Stimulated activated naive CD4-positive, alpha-beta T cell treated with Interleukin-2 at 50 U/mL for 16 hours (primary cell): ENCODE results near the gene LRRC74B.
"Not testable (repeated sequence)": the region's sequence is repeated elsewhere in the genome, so short reads cannot be mapped to it uniquely, and the experiment has no call there.

ENCODE experiments used
- DNase-seq: peaks from one replicate; lab custom pipeline; 2025; lab: John Stamatoyannopoulos, UW

Gene LRRC74B

DNA sequence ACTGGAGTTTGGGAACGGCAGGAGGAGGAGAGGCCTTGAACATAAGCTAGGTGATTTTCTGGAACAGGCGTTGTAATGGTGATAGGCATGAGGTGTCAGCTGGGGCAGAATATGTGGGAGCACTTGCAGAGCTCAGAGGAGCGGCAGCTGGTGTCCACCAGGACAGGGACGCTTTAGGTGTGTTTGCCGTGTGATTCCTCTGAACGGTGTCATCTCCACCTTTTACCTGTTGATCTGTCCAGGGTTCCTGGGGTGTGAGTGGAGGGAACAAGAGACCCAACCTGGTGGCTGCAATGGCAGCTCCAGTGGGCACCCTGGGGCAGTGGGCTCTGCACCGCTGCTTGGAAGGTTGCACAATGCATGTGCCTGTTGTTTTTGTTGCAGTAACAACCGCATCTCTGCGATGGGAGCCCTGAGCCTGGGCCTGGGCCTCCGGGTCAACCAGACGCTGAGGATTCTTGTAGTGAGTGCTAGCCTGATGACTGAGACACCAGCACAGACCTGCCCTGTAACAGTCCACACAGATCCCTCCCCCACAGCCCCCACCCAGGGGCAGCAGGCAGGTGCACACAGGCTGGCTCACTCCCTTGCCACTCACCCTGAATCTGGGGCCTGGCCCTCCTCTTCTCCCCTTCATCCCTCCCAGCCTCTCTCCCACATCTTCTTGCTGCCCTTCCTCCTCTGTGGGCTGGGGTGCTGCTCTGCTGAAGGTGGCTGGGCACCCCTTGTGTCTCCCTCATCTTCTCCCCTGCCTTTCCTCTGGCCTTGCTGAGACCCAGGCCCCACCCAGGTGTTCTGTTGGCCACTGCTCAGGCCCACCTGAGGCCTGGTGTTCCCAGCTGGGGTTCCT, 9.2 kb downstream of the LRRC74B start:
- DNase-seq: no peak

DNA sequence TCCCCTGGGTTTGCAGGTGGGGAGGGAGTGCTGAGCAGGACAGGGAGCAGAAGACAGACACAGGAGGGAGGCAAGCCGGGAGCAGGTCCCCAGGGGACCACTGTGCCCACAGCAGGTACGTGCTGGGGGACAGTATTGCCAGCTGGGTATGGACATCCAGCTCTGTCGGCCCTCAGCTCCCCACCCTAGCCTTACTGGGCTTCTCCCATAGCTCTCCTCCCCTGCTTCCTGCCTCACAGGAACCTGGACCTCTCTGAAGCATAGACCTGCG, 9.8 kb downstream of the LRRC74B start:
- DNase-seq: no peak

DNA sequence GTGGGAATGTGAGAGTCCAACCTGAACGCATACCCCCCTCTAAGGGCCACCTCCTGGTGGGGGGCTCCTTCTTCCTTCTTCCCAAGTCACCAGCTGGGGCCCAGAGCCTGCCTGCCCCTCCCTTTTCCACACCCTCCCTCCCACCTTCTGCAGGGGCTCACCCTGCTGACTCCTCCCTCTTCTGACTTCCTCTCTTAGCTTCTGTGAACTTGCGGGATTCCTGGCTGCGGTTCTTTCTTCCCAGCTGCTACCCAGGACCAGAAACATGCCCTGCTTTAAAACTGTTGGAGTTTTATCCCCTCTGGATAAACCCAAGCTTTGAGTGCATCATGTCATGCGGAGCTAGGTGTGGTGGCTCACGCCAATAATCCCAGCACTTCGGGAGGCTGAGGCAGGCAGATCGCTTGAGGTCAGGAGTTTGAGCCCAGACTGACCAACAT, 10.2 kb downstream of the LRRC74B start:
- DNase-seq: no peak

DNA sequence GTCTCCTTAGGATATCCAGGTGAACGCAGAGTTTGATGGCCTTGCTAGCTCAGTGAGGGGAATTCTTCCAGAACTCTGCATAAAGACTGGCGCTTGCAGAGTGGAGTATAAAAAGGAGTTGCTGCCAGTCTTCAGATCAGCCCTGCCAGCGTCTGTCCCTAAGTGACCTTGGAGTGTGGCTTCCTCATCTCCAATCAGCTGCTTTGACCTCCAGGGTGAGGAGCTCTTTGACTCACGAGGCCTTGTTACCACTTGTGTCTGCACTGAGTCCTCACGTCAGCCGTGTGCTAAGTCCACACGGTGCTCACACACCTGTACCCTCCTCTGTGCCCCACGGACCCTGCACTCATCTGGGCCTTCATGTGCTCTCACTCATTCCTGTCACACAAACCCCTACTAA, 14.6 kb downstream of the LRRC74B start:
- DNase-seq: not testable (repeated sequence)

DNA sequence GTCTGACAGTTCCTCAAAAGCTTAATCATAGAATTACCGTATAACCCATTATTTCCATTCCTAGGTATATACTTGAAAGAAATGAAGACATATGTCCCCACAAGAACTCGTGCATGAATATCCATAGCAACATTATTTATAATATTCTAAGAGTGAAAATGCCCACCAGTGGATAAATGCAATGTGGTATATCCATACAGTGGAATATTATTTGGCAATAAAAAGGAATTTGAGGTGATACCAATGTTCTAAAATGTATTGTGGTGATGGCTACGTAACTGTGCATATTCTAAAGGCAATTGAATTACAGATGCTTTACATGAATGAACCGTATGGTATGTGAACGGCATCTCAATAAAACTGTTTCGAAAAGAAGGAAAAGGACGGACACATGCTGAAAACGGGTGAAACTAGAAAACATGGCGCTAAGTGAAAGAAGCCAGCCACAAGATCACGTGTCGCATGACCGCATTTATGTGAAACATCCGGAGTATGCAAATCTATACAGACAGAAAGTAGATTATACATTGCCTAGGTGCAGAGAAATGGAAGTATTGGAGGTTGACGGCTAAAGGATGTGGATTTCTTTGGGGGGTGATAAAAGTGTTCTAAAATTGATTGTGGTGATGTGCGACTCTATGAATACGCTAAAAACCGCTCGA, 16.0 kb downstream of the LRRC74B start:
- DNase-seq: not testable (repeated sequence)

DNA sequence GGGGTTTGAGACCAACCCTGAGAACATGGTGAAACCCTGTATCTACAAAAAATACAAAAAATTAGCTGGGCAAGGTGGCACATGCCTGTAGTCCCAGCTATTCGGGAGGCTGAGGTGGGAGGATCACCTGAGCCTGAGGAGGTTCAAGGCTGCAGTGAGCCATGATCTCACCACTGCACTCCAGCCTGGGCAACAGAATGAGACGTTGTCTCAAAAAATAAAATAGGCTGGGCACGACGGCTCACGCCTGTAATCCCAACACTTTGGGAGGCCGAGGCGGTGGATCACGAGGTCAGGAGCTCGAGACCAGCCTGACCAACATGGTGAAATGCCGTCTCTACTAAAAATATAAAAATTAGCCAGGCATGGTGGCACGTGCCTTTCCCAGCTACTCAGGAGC, 18.7 kb downstream of the LRRC74B start:
- DNase-seq: not testable (repeated sequence)

DNA sequence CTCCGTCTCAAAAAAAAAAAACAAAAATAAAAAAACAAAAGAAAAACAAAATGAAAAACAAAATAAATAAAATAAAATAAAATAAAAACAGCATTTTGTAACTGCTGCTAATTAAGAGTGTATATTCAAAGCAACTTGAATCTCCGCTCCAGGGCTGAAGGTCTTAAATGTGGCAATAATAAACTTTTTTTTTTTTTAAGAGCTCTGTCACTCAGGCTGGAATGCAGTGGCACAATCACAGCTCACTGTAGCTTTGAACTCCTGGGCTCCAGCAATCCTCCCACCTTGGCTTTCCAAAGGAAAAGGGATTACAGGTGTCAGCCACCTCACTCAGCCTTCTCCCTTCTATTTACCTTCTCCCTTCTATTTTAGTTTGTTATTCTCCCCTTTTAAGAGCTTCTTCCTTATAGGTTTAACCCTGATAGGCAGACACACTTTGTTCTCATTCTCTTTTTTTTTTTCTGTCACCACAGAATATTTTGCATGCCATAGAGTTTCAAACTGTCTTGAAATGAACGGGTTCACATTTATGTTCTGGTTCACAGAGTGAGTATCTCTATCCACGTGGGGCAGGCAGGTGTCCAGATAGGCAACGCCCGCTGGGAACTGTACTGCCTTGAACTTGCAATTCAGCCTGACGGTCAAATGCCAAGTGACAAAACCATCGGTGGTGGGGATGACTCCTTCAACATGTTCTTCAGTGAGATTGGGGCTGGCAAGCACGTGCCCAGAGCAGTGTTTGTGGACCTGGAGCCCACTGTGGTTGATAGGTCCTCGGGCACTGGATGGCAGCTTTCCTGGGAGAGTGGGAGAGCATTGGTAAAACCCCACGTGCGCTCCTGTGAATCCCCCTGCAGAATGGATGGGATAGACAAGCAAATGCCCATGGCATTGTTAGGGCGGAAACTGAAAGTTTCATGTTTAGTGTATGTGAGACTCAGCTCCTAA, 19.4 kb downstream of the LRRC74B start:
- no peak for DNase-seq

DNA sequence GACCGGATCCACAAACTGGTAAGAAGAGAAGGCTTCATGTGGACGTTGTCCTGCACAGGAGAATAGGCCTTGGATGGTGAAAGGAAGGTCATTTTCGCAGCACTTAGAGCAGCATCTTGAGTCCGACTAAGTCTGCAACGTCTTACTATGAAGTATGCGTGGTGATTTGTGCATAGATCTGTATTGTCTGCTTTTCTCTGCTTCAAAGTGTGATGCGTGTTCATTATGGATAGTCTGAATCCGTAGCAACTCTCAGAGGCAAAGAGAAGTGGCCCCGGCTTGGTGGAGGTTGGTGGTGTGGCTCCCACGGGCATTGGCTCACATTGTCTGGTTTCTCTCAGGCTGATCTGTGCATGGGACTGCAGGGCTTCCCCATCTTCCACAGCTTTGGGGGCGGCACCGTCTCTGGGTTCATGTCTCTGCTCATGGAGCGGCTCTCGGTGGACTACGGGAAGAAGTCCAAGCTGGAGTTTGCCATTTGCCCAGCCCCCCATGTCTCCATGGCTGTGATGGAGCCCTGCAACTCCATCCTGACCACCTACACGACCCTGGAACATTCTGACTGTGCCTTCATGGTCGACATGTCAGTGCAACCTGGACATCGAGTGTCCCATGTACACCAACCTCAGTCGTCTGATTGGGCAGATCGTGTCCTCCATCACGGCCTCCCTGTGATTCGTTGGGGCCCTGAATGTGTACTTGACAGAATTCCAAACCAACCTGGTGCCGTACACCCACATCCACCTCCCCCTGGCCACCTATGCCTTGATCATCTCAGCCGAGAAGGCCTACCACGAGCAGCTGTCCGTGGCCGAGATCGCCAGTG, 21.5 kb downstream of the LRRC74B start:
- DNase-seq: no peak

DNA sequence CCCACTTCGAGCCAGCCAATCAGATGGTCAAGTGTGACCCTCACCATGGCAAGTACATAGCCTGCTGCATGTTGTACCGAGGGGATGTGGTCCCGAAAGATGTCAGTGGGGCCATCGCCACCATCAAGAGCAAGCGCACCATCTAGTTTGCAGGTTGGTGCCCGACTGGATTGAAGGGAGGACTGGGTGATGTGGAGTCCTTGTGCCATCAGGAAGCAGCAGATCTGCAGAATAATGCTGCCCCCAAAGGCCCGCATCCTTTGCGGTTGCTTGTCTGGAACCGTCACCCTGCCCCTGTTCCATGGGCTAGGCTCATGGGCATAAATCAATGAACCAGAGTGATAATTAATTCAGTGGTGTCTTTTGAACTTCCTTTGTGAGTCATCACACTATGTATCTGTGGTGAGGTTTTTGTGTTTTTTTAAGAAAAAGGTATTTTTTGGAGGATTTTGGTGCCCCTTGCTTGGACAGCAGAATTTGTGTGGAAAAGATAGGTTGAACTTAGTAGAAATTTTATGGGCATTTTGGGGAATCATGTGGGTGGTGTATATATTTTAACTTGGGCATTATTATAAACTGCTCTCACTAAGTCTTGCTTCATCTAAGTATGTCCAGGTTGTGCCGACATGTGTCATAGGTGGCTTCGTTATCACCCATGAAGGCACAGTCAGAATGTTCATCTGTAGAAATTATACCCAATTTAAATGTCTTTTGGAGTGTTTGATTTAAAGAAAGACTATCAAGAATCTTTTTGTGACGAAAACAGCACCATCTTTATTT, 22.3 kb downstream of the LRRC74B start:
- DNase-seq: no peak

DNA sequence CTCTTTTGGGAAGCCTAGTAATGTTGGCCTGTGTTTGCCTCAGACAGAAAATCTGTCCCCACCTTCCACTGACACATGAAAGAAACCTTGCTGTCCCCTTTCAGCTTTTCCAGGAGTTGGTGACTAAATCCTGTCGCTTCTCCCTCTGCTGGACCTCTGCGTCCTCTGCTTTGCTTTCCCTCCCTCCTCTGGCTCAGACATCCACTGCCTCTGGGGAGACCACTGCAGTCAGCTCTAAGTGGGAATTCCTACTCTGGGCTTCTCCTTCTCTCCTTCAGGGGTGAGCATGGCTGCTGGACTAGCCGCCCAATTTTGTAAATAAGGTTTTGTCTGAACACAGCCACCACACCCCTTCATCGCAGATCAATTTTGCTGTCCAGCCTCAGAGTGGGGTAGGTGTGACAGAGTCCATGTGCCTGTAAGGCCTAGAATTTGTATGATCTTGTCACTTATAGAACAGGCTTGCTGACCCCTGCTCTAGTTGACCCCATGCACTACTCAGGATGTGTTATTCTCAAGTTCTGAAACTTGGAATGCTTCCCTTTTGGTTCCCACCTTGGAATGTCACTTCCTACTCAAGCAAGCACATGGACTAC, 23.0 kb downstream of the LRRC74B start:
- no peak for DNase-seq

DNA sequence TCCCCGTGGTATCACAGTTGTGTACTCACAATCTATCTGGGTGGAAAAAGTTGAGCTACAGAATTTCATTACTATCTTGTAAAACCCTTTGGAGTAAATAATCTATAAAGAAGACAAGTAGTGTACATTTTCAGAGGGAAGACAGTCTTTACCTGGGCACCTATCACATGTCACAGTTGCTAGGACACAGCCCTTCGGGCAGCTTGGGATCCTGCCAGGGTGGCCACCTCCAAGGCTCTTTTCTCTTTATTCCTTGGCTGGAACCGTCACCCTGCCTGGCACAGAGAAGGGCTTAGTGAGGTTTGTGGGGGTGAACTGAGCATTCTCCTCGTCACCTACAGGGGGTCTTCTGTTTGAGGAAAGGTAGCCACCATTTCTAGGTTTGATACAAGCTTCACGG, 23.6 kb downstream of the LRRC74B start:
- no peak for DNase-seq

DNA sequence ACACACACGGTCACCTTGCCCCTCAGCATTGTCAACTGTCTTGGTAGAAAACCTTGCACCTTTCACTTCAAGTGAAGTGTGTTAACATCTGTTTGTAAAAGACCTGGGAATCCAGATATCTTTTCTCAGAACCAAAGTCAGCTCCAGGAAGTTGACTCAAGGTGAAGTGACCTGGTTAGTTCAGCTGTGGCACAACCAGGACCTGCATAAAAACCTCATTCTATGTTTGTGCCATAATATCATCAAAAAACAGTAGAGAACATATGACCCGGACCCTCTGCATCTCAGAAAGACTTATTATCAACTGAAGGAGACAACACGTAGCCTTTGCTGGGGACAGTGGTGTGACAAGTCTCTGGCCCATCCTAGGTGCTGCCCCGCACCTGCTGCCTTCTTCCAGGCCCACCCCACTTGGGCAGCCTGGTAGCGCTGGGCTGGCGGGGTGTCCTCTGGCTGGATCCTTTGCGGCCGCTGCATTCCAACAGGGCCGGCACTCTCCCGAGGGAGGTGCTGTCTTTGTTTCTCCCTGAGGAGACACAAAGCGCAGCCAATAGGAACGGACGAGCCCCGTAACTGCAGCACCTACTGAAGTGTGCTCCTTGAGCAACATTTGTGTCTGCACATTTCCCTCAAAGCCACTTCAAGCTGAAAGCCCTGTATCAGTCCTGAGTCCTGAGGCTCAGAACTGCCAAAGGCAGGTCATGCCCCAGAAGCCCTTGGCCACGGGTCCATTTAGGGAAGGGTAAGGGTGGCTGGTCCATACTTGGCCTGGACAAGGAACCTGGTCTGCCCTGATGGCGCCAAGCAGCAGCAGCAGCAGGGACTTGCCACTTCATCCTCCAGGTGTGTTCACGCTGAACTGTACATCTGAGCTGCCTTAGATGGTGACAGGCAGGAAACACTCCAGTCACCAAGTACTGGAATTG, 25.2 kb downstream of the LRRC74B start:
- no peak for DNase-seq

DNA sequence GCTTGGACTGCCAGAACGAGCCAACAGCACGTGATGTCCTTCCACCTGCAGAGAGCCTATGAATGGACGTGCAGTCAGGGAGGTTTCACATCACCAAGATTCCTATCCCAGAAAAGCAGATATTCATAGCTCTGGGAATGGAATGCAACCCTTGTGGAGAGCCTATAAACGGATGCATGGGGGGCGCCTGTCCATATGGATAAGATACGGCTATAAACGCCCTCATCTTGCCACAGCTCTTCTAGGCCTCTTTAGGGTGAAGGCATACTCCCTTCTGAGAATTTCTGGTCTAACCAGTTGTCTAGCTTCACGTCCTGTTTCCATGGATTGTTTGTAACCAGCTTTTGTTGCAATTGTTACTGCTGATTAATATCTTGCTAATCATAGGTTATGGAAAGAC, 26.1 kb downstream of the LRRC74B start:
- DNase-seq: not testable (repeated sequence)

DNA sequence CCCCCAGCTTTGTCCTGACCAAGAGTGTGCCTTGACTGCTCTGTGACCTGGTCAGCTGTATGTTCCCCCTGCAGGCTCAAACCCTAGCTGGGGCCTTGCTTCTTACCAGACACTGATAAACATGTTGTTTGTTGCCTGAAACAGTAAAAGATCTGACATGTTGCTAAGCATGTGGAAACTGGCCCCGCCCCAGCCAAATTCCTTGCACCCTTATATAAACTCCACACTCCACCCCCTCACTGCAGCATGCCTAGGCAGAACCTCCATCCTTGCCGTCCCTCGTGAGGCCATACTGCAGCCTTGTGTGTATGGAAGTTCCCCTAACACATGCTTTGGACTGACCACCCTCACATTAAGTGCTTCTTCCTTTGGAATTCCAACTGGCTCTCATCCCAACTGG, 27.3 kb downstream of the LRRC74B start:
- no peak for DNase-seq

DNA sequence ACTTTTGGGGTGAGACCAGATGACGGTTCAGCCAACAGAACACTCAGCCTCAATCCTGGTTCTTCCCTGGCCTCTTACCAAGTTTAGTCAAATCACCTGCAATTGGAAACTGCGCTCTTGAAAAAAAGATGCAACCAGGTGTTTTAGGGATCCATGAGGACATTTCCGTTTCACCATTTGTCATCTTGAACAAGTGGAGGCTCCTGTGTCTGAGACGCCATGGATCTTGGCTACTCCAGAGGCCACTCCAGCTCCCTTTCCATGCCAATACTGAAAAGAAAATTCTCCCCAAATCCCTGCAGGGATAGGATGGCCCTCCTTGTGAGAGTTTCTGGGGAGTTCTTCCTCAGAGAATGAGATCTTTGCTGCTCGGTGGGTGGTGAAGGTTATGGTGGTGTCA, 27.7 kb downstream of the LRRC74B start:
- DNase-seq: no peak

DNA sequence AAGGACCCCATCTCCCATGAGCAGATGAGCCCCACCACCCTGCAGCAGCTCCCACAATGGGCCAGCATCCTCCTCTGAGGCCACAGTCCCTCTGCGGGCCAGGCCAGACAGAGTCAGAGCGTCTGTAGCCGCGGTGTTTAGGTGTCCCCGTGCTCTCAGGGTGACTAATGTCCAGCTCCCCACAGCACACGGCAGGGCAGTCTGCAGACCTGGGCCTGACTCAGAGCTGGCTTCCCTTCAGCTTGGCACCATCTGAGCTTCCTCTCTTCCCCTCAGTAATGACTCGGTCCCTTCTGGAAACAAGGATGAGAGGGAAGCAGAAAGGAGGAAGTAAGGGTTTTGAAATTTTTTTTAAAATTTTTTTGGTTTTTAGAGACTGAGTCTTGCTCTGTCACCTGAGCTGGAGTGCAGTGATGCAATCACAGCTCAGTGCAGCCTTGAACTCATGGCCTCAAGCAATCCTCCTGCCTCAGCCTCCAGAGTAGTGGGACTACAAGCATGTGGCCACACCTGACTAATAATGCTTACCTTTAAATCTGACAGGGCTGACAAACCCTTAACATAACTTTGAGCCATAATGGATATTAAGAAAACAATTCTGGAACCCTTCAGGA, 28.5 kb downstream of the LRRC74B start:
- no peak for DNase-seq

DNA sequence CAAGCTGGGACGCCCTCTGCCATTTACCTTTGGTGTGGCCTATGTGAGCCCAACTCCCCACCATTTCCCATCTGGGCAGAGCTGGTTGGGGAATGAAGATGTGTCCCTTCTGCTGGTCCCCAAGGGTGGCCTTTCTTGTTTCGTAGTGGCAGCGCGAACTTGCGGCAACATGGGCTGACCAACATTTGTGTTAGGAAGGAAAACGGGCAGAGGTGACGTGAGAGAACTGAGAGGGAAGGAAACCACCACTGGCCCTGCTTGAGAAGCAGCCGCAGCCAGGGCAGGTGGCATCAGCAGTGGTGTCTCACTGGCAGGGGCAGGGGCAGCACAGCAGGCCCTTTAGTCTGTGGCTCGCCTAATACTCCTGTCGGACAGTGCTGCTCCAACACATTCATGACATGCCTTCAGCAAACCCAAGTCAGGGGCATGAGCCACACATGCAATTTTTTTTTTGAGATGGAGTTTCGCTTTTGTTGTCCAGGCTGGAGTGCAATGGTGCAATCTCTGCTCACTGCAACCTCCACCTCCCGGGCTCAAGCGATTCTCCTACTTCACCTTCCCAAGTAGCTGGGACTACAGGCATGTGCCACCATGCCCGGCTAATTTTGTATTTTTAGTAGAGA, 29.9 kb downstream of the LRRC74B start:
- no peak for DNase-seq

DNA sequence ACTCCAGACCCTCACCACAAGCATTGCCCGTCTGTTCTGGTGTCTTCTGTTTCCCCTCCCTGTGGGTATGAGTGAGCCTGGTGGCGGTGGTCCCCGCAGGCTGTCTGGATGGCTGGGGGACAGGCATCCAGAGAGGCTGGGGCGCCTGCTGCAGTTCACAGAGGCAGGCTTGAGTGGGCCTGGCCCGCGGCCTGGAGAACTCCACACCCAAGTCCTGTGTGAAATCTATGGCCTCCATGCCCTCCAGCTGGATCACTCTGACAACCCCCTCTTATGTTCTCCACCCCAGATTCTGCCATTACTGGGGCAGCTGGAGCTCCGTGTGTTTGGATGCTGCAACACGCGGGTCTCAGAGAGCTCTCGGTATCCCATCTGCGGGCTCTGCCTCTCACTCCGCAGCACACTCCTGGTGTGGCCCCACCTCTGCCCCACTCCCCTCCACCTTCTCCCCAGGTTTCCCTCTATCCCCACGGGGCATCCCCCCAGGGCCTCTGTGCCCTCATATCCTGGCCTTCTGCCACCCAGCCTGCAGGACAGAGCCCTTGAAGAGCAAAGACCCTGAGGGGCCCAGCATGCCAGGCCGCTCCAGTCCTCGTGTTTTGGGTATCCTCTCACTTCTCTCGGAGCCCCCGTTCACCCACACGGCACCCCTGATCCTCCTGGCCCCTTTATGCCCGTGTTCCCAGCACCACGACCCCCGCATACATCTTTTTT, 31.3 kb downstream of the LRRC74B start:
- no peak for DNase-seq
